Rectal smooth muscle tissue (tissue), 1 donor: ENCODE results near the gene GNB2.
"Not testable (repeated sequence)": the region's sequence is repeated elsewhere in the genome, so short reads cannot be mapped to it uniquely, and the experiment has no call there.

ENCODE experiments used
- H3K27ac ChIP-seq: one replicate; pipeline ENCODE4 v1.7.0; 2013; ENCODE audit warnings: low read depth, low read length, inconsistent platforms
- H3K27me3 ChIP-seq: one replicate; pipeline ENCODE4 v1.7.0; 2013; ENCODE audit warnings: low read length; ENCODE audit not compliant: control insufficient read depth, insufficient read depth
- H3K36me3 ChIP-seq: one replicate; pipeline ENCODE4 v1.7.0; 2013; ENCODE audit warnings: low read length; ENCODE audit not compliant: control insufficient read depth, insufficient read depth
- H3K4me1 ChIP-seq: one replicate; pipeline ENCODE4 v1.7.0; 2013; ENCODE audit warnings: low read length; ENCODE audit not compliant: control insufficient read depth, insufficient read depth
- H3K4me3 ChIP-seq: one replicate; pipeline ENCODE4 v1.7.0; 2013; ENCODE audit warnings: low read length
- H3K9ac ChIP-seq: one replicate; pipeline ENCODE4 v1.7.0; 2013; ENCODE audit warnings: low read length

The GNB2 gene

GRCh38 chr7:100687261-100687660 is 13.7 kb downstream of the GNB2 start:
- Histone ChIP-seq H3K27ac (no peak overlapping the region), H3K9ac (no peak overlapping the region), H3K36me3 (peaks cover 44% of the 10 kb centered on the region), H3K4me3 (no peak overlapping the region), H3K4me1 (peaks cover 12% of the 10 kb centered on the region), H3K27me3 (no peaks in the 10 kb centered on the region)

- no peak overlapping the region for H3K9ac ChIP-seq
- no peak overlapping the region for H3K4me3 ChIP-seq
- H3K36me3 ChIP-seq = peaks cover 44% of the 10 kb centered on the region
- H3K27me3 ChIP-seq = no peaks in the 10 kb centered on the region
- H3K27ac ChIP-seq = no peak overlapping the region
- H3K4me1 ChIP-seq = peaks cover 16% of the 10 kb centered on the region
These were observed 14.3 kb downstream of the GNB2 start for GRCh38 chr7:100687751-100688300.

GRCh38 chr7:100688326-100688860 is 14.9 kb downstream of the GNB2 start:
- Histone ChIP-seq H3K27me3 (no peaks in the 10 kb centered on the region), H3K4me3 (no peak overlapping the region), H3K4me1 (peaks cover 18% of the 10 kb centered on the region), H3K9ac (no peak overlapping the region), H3K27ac (no peak overlapping the region), H3K36me3 (peaks cover 40% of the 10 kb centered on the region)

- H3K27me3 ChIP-seq = no peaks in the 10 kb centered on the region
- H3K4me1 ChIP-seq = peaks cover 18% of the 10 kb centered on the region
- H3K36me3 ChIP-seq = peaks cover 30% of the 10 kb centered on the region
- H3K9ac ChIP-seq = no peak overlapping the region
- no peak overlapping the region for H3K27ac ChIP-seq
- H3K4me3 ChIP-seq = no peak overlapping the region
These were observed 15.9 kb downstream of the GNB2 start for GRCh38 chr7:100689230-100690135.

- Histone ChIP-seq H3K27ac (no peak overlapping the region), H3K4me3 (peak overlapping the region; percentile 70), H3K9ac (peak overlapping the region; percentile 49), H3K36me3 (peaks cover 11% of the 10 kb centered on the region), H3K27me3 (no peaks in the 10 kb centered on the region), H3K4me1 (peaks cover 18% of the 10 kb centered on the region)
These were observed 18.4 kb downstream of the GNB2 start for GRCh38 chr7:100691676-100692577.

GRCh38 chr7:100692578-100692961 is 19.0 kb downstream of the GNB2 start:
- Histone ChIP-seq H3K27me3 (no peaks in the 10 kb centered on the region), H3K4me1 (peaks cover 18% of the 10 kb centered on the region), H3K36me3 (peaks cover 8% of the 10 kb centered on the region), H3K4me3 (peak overlapping the region; percentile 70), H3K27ac (no peak overlapping the region), H3K9ac (peak overlapping the region; percentile 49)

GRCh38 chr7:100693312-100694097 is 20.0 kb downstream of the GNB2 start:
- Histone ChIP-seq H3K9ac (peak overlapping the region; percentile 49), H3K27ac (peak overlapping the region; percentile 59), H3K4me1 (peaks cover 18% of the 10 kb centered on the region), H3K36me3 (peaks cover 3% of the 10 kb centered on the region), H3K4me3 (peak overlapping the region; percentile 70), H3K27me3 (no peaks in the 10 kb centered on the region)

- H3K9ac ChIP-seq = peak within 1 kb of the TSS; percentile 49
- peak within 1 kb of the TSS; percentile 79 for H3K27ac ChIP-seq
- no peaks in the 10 kb centered on the region for H3K36me3 ChIP-seq
- peaks cover 18% of the 10 kb centered on the region for H3K4me1 ChIP-seq
- H3K27me3 ChIP-seq = no peaks in the 10 kb centered on the region
- H3K4me3 ChIP-seq = peak within 1 kb of the TSS; percentile 70
These were observed 20.7 kb downstream of the GNB2 start, which contains the start of gene GIGYF1 for GRCh38 chr7:100694098-100694745. GIGYF1 (minus strand) TSS chr7:100694250; CDS start chr7:100688238, 6,012 bp downstream.

GRCh38 chr7:100696123-100696521 is 22.6 kb downstream of the GNB2 start:
- Histone ChIP-seq H3K27me3 (no peaks in the 10 kb centered on the region), H3K4me1 (peaks cover 17% of the 10 kb centered on the region), H3K9ac (no peak overlapping the region), H3K27ac (no peak overlapping the region), H3K4me3 (no peak overlapping the region), H3K36me3 (no peaks in the 10 kb centered on the region)

GRCh38 chr7:100699018-100699417 is 25.5 kb downstream of the GNB2 start:
- Histone ChIP-seq H3K9ac (no peak overlapping the region), H3K4me1 (no peaks in the 10 kb centered on the region), H3K27ac (no peak overlapping the region)

GRCh38 chr7:100701089-100701488 is 27.5 kb downstream of the GNB2 start:
- not testable (repeated sequence) for H3K36me3 ChIP-seq, H3K27me3 ChIP-seq, H3K9ac ChIP-seq, H3K4me1 ChIP-seq, H3K27ac ChIP-seq, H3K4me3 ChIP-seq

More at GRCh38 chr7:100699018-100699417, 25.5 kb downstream of the GNB2 start:
- H3K4me3 ChIP-seq = no peak overlapping the region
- no peaks in the 10 kb centered on the region for H3K36me3 ChIP-seq
- no peaks in the 10 kb centered on the region for H3K27me3 ChIP-seq
